ENCODE data around the gene PDP2.

DNA sequence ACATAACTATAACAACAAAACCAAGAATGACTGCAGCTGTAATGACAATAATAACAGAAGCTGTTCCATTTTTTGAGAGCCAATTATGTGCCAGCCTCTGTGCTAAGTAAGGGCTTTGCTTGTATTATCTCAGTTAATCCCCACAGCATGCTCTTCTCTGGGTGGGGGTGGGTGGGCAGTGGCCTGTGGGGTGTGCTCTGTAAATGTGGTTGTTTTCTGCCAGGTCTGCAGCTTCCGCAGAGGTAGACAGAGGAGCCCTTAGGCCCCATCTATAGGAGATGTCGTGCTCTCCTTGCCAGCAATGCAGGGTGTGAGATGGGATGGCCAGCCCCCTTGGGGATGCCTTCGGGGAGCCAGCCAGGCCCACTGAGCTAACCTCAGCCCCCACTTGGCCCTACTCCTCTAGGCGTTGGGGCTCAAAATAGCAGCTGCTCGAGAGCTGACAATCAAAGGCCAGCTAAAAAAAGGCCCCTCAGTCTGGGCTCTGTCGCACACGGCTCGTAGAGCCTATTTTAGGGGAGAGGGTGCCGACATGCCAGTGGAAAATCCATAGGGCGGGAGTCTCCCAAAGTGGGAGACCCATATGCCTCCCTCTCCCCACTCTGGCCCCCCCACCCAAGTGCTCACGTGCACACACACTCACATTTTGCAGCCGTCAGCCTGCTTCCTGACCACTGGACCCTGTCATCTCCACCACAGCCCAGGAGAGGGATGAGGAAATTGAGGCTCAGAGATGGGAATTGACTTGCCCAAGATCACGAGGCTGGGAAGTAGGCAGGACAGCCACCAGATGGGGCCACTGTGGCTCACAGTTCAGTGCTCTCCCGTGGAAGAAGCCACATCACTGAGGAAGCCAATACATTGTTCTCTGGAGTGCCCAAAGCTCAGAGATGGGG is 22.6 kb downstream of the PDP2 start:
- TF ChIP-seq, protein P1, sequence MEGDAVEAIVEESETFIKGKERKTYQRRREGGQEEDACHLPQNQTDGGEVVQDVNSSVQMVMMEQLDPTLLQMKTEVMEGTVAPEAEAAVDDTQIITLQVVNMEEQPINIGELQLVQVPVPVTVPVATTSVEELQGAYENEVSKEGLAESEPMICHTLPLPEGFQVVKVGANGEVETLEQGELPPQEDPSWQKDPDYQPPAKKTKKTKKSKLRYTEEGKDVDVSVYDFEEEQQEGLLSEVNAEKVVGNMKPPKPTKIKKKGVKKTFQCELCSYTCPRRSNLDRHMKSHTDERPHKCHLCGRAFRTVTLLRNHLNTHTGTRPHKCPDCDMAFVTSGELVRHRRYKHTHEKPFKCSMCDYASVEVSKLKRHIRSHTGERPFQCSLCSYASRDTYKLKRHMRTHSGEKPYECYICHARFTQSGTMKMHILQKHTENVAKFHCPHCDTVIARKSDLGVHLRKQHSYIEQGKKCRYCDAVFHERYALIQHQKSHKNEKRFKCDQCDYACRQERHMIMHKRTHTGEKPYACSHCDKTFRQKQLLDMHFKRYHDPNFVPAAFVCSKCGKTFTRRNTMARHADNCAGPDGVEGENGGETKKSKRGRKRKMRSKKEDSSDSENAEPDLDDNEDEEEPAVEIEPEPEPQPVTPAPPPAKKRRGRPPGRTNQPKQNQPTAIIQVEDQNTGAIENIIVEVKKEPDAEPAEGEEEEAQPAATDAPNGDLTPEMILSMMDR (IDR thresholded peaks at IDR 0.05; ENCODE audit: extremely low read depth in 1 of 2, insufficient read depth in 1 of 2, low read depth in 1 of 2, low read length in 2 of 2): no peak
- TF ChIP-seq POLR2A (IDR thresholded peaks at IDR 0.05; ENCODE audit: low read depth, low read length): no peak
- TF ChIP-seq JUN (IDR thresholded peaks at IDR 0.05; ENCODE audit: borderline replicate concordance, insufficient read depth, insufficient read length, low read depth): no peak
- no peak for TF ChIP-seq EZH2 (IDR thresholded peaks at IDR 0.05; ENCODE audit: borderline replicate concordance, low read depth, low read length, severe bottlenecking)
- TF ChIP-seq, protein P2, sequence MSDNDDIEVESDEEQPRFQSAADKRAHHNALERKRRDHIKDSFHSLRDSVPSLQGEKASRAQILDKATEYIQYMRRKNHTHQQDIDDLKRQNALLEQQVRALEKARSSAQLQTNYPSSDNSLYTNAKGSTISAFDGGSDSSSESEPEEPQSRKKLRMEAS (IDR thresholded peaks at IDR 0.05; ENCODE audit: insufficient read depth, insufficient read length): no peak
